Right forelimb (tissue), 1 donor: ENCODE measurements around the gene ANO4.
A peak's percentile ranks its signal among the peaks of the same experiment; 100 is the strongest.

Experiments
- DNase-seq: peaks from one replicate; pipeline ENCODE4 v3.0.0-alpha.2; 2018

The ANO4 gene

GRCh38 chr12:100820314-100820713, 25.7 kb downstream of the ANO4 start:
- no peak for DNase-seq

GRCh38 chr12:100823963-100824362, 29.4 kb downstream of the ANO4 start:
- no peak for DNase-seq

GRCh38 chr12:100824476-100824875, 29.9 kb downstream of the ANO4 start:
- no peak for DNase-seq

- peak; percentile 63 for DNase-seq
These were observed 31.7 kb downstream of the ANO4 start for GRCh38 chr12:100826323-100826722.

- DNase-seq = no peak
These were observed 33.4 kb downstream of the ANO4 start for GRCh38 chr12:100827901-100828520.

- no peak for DNase-seq
These were observed 35.6 kb downstream of the ANO4 start for GRCh38 chr12:100830003-100830795.

GRCh38 chr12:100833282-100833681, 38.7 kb downstream of the ANO4 start:
- no peak for DNase-seq

- no peak for DNase-seq
These were observed 46.2 kb downstream of the ANO4 start for GRCh38 chr12:100840748-100841147.

- no peak for DNase-seq
These were observed 47.6 kb downstream of the ANO4 start for GRCh38 chr12:100842156-100842555.

GRCh38 chr12:100843061-100843460, 48.5 kb downstream of the ANO4 start:
- DNase-seq = no peak

- DNase-seq = no peak
These were observed 50.5 kb downstream of the ANO4 start for GRCh38 chr12:100845095-100845494.

- DNase-seq = no peak
These were observed 57.1 kb downstream of the ANO4 start for GRCh38 chr12:100851637-100852036.

- no peak for DNase-seq
These were observed 62.8 kb downstream of the ANO4 start for GRCh38 chr12:100857418-100857817.

- no peak for DNase-seq
These were observed 63.4 kb downstream of the ANO4 start for GRCh38 chr12:100857971-100858370.

GRCh38 chr12:100858656-100859055, 64.1 kb downstream of the ANO4 start:
- no peak for DNase-seq

- no peak for DNase-seq
These were observed 64.6 kb downstream of the ANO4 start for GRCh38 chr12:100859063-100859627.

- no peak for DNase-seq
These were observed 66.0 kb downstream of the ANO4 start for GRCh38 chr12:100860611-100861010.

GRCh38 chr12:100862676-100863075, 68.1 kb downstream of the ANO4 start:
- DNase-seq = no peak

- no peak for DNase-seq
These were observed 69.8 kb downstream of the ANO4 start for GRCh38 chr12:100864366-100864765.

- DNase-seq = no peak
These were observed 73.2 kb downstream of the ANO4 start for GRCh38 chr12:100867639-100868393.

GRCh38 chr12:100868487-100868886, 73.9 kb downstream of the ANO4 start:
- DNase-seq = no peak

- no peak for DNase-seq
These were observed 76.7 kb downstream of the ANO4 start for GRCh38 chr12:100871195-100871734.

- DNase-seq = no peak
These were observed 80.6 kb downstream of the ANO4 start for GRCh38 chr12:100875156-100875555.
